BLaER1 (cell line): ENCODE data around the gene IL27RA.

Experiments
- H3K27ac ChIP-seq: shearing (Covaris generic); formaldehyde crosslinking; 2 replicates; pipeline ENCODE4 v1.8.1; 2022
- H3K27me3 ChIP-seq: shearing (Covaris generic); formaldehyde crosslinking; 2 replicates; pipeline ENCODE4 v1.8.1; 2022
- H3K36me3 ChIP-seq: shearing (Covaris generic); formaldehyde crosslinking; 2 replicates; pipeline ENCODE4 v1.8.1; 2022
- H3K4me1 ChIP-seq: shearing (Covaris generic); formaldehyde crosslinking; 2 replicates; pipeline ENCODE4 v1.8.1; 2022
- H3K4me2 ChIP-seq: shearing (Covaris generic); formaldehyde crosslinking; 2 replicates; pipeline ENCODE4 v1.8.1; 2022
- H3K4me3 ChIP-seq: shearing (Covaris generic); formaldehyde crosslinking; 2 replicates; pipeline ENCODE4 v1.8.1; 2022
- H3K9ac ChIP-seq: shearing (Covaris generic); formaldehyde crosslinking; 2 replicates; pipeline ENCODE4 v1.8.1; 2022
- H3K9me3 ChIP-seq: shearing (Covaris generic); formaldehyde crosslinking; 2 replicates; pipeline ENCODE4 v1.8.1; 2022
- H4K20me1 ChIP-seq: shearing (Covaris generic); formaldehyde crosslinking; 2 replicates; pipeline ENCODE4 v1.8.1; 2022
- Cebpa-rat ChIP-seq: shearing (Covaris generic); IDR thresholded peaks from 2 replicates; pipeline ENCODE4 v1.8.1; 2022

Gene IL27RA

DNA sequence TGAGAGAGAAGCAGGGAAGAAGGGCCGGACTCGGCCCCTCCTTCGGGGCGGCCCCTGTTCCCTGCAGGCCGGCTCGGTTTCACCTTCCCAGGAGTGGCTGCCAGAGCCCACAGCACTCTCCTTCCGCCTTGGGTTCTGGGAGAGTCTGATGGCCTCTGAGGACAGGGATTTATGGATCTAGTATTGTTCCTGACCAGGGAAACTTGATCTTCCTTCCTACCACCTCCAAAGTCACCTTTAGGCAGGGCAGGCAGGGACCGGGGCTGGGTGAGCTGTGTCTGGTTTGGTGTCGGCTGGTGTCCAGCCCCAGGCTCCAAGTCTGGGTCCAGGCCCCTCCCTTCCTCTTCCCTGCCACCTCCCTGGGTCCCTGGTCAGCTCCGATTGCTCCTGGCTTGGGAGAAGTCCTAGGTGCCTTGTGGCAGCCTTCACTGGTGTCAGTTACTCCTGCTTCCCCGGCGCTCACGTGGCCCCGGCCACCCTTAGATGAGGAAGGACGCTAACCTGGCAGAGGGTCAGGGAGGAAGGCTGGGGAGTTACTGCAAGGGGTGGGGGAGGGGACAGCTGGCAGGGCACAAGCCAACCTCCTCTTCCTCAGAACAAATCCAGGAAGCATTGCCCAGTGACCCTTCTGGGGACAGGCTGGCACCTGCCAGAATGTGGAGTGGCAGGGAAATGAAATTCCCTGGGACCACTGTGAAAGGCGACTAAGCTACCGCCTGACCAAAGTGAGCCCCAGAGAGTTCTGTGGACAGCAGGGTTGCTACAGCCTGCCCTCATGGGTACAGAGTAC lies 44.3 kb upstream of the IL27RA start:
- Histone ChIP-seq H3K4me3 (peak overlapping the region; percentile 62), H3K36me3 (peaks cover 22% of the 10 kb centered on the region), H4K20me1 (no peaks in the 10 kb centered on the region), H3K27me3 (no peaks in the 10 kb centered on the region), H3K9ac (peak overlapping the region; percentile 83), H3K4me1 (peaks cover 93% of the 10 kb centered on the region), H3K9me3 (no peaks in the 10 kb centered on the region), H3K4me2 (peak overlapping the region; percentile 100), H3K27ac (peak overlapping the region; percentile 98)
- TF ChIP-seq Cebpa-rat: no peak

DNA sequence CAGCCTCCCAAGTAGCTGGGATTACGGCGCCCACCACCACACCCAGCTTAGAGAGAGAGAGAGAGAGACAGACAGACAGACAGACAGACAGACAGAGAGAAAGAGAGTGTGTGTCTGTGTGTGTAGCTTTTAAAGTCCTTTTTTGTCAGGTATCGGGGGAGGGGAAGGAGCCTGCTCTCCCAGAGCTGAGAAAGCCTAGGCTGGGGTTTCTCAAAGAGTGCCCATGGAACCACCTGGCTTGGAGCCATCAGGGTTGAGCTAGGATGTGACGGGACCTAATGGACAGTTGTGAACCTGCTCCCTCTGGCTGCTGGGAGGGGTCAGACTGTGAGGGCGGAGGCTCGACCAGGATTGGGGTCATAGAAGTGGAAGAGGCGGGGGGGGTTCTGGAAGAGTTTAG lies 42.1 kb upstream of the IL27RA start:
- H3K27ac ChIP-seq: peak overlapping the region; percentile 49; the same call in 1 of the 2 replicates
- peaks cover 28% of the 10 kb centered on the region for H3K36me3 ChIP-seq
- TF ChIP-seq Cebpa-rat: no peak
- H3K27me3 ChIP-seq: no peaks in the 10 kb centered on the region
- no peak overlapping the region; the same call in 1 of the 2 replicates for H3K4me2 ChIP-seq
- H3K4me1 ChIP-seq: peaks cover 78% of the 10 kb centered on the region
- H3K4me3 ChIP-seq: no peak overlapping the region
- 0 out of 2 replicates have a peak overlapping the region, but pooled peaks have one; percentile 19 for H3K9ac ChIP-seq
- H4K20me1 ChIP-seq: no peaks in the 10 kb centered on the region
- H3K9me3 ChIP-seq: no peaks in the 10 kb centered on the region

DNA sequence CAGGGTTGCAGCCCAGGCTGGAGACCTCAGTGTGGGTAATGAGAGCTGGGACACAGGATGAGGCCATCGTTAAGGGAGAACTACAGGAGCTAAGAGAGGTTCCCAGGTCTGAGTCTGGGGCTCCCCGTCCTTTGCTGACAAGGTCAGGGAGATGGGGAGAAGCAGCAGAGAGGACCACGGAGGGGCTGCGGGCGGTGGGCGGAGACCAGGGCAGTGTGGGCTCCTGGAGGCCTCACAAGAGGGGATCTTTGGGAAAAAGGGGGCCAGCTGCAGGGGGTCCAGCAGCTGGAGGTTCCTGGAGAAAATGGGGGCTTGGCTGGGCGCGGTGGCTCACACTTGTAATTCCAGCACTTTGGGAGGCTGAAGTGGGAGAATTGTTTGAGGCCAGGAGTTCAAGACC lies 41.5 kb upstream of the IL27RA start:
- no peak overlapping the region; the same call in 1 of the 2 replicates for H3K4me2 ChIP-seq
- H4K20me1 ChIP-seq: no peaks in the 10 kb centered on the region
- H3K9ac ChIP-seq: no peak overlapping the region
- H3K27ac ChIP-seq: 0 out of 2 replicates have a peak overlapping the region, but pooled peaks have one; percentile 30
- H3K27me3 ChIP-seq: no peaks in the 10 kb centered on the region
- no peak overlapping the region for H3K4me3 ChIP-seq
- no peaks in the 10 kb centered on the region for H3K9me3 ChIP-seq
- H3K4me1 ChIP-seq: peaks cover 72% of the 10 kb centered on the region
- peaks cover 30% of the 10 kb centered on the region for H3K36me3 ChIP-seq
- no peak for TF ChIP-seq Cebpa-rat

DNA sequence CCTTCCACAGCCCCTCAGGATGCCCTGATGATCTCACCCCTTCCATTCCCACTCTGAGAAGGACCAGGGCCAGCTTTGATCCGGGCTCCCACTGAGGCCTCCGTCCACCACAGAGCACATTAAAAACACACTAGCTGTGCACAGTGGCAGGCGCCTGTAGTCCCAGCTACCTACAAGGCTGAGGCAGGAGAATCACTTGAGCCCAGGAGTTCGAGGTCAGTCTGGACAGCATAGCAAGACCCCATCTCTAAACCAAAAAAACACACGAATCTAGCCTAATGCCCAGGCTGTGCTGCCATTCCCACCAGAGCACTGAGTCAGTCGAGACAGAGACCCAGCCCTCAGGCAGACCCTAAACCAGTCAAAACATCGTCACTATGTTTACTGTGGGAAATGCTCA lies 39.5 kb upstream of the IL27RA start:
- Histone ChIP-seq H3K36me3 (peaks cover 46% of the 10 kb centered on the region), H3K27ac (no peak overlapping the region), H3K9me3 (no peaks in the 10 kb centered on the region), H3K27me3 (no peaks in the 10 kb centered on the region), H3K4me2 (no peak overlapping the region), H4K20me1 (no peaks in the 10 kb centered on the region), H3K4me1 (peaks cover 56% of the 10 kb centered on the region), H3K9ac (no peak overlapping the region), H3K4me3 (no peak overlapping the region)
- no peak for TF ChIP-seq Cebpa-rat

DNA sequence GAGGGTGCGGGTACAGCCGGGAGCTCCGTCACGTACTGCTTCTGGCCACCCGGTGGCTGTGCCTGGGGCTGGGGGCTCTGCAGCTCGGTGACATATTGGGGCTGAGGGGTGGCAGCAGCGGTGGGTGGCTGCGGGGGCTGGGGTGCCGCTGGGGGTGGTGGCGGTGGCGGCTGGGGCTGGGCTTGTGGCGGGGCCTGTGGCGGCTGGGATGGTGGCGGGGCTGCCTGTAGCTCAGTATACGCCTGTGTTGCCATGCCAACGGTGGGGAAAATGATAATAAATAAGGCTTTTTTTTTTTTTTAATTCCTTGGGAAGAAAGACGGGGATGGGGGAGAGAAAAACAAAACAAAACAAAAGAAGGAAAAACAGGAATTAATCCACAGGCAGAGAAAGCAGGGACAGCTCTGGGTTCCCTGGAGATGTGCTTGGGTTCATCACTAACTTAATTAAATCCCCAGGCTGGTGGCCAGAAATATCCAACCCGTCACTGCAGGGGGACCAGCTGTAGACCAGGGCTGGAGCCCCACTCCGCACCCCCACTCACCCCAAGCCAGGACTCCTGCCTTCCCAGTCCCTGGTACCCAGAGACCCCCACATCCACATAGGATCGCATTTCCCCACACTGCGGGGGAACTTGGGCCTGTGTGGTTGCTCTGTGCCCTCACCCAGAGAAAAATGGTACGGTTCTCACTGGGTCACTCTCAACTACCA lies 37.8 kb upstream of the IL27RA start:
- H3K9me3 ChIP-seq: peaks cover 2% of the 10 kb centered on the region; the same call in 1 of the 2 replicates
- H4K20me1 ChIP-seq: no peaks in the 10 kb centered on the region
- 0 out of 2 replicates have a peak overlapping the region, but pooled peaks have one; percentile 19 for H3K9ac ChIP-seq
- H3K4me2 ChIP-seq: peak overlapping the region; percentile 18; the same call in 1 of the 2 replicates
- H3K36me3 ChIP-seq: peaks cover 58% of the 10 kb centered on the region
- peaks cover 49% of the 10 kb centered on the region for H3K4me1 ChIP-seq
- peak overlapping the region; percentile 62 for H3K27ac ChIP-seq
- TF ChIP-seq Cebpa-rat: no peak
- no peak overlapping the region for H3K4me3 ChIP-seq
- no peaks in the 10 kb centered on the region for H3K27me3 ChIP-seq

DNA sequence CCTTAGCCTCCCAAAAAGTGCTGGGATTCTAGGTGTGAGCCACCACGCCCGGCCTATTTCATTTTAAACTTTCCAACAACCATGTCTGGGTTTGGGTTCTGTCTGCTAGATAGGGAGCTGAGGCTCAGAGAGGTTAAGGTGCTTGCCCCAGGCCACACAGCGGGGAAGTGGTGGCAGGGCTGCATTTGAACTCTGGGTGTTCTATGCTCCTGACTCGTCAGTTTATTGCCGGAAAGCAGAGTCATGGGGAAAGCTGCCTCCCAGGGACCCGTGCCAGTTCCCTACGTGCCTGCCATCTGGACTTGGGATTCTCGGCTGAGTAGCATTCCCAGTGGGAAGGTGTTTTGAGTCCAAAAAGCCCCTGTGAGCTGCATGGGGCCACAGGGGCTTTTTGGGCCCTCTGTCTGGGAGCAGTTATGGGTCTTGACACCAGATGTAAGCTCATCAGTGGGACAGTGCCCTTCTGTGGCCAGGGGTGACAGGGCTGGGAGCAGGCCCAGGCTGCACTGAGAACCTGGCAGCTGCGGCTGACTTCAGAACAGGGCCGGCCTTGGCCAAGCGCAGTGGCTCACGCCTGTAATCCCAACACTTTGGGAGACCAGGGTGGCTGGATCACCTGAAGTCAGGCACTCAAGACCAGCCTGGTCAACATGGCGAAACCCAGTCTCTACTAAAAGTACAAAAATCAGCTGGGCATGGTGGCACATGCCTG lies 36.4 kb upstream of the IL27RA start:
- Histone ChIP-seq H3K36me3 (peaks cover 69% of the 10 kb centered on the region), H3K4me2 (no peak overlapping the region), H4K20me1 (no peaks in the 10 kb centered on the region), H3K4me1 (peaks cover 39% of the 10 kb centered on the region), H3K4me3 (no peak overlapping the region), H3K27ac (0 out of 2 replicates have a peak overlapping the region, but pooled peaks have one; percentile 2), H3K27me3 (no peaks in the 10 kb centered on the region), H3K9me3 (peaks cover 12% of the 10 kb centered on the region), H3K9ac (no peak overlapping the region)
- no peak for TF ChIP-seq Cebpa-rat

DNA sequence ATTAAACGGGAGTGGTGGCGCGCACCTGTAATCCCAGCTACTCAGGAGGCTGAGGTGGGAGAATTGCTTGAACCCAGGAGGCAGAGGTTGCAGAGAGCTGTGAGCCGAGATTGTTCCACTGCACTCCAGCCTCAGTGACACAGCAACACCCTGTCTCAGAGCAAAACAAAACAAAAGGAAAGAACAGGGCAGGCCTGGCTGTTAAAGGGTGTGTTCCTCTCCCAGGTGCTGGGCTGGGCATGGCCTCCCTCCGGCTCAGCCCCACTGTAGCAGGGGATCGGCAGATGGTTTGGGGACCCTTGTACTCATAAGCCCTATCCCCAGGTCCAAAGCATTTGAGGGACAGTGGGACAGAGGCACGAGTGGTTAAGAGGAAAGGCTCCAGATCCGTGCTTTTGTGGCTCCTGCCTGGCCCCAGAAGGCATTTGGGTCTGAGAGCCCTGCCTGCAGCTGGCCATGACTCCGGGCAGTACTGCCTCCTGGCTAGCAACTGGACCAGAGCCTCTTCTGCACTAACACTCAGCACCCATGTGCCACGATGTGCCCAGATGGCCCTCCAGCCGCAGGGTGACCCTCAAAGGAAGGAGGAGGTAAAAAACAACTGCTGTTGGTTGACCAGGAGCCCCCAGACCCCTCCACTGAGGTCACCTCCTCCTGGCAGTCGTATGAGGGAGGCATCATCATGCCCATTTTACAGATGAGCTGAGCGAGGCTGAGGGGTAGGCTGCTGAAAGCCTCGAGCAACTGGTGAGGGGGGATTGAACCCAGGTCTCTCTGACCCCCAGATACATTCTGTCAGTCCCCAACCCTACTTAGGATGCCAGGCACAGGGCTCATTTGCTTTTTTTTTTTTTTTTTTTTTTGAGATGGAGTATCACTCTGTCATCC lies 35.4 kb upstream of the IL27RA start:
- no peak overlapping the region for H3K4me3 ChIP-seq
- no peak for TF ChIP-seq Cebpa-rat
- H3K9me3 ChIP-seq: peaks cover 12% of the 10 kb centered on the region
- H3K36me3 ChIP-seq: peaks cover 64% of the 10 kb centered on the region
- no peaks in the 10 kb centered on the region for H3K27me3 ChIP-seq
- H3K27ac ChIP-seq: no peak overlapping the region
- H3K4me1 ChIP-seq: peaks cover 42% of the 10 kb centered on the region
- H3K4me2 ChIP-seq: no peak overlapping the region
- no peak overlapping the region for H3K9ac ChIP-seq
- no peaks in the 10 kb centered on the region for H4K20me1 ChIP-seq

DNA sequence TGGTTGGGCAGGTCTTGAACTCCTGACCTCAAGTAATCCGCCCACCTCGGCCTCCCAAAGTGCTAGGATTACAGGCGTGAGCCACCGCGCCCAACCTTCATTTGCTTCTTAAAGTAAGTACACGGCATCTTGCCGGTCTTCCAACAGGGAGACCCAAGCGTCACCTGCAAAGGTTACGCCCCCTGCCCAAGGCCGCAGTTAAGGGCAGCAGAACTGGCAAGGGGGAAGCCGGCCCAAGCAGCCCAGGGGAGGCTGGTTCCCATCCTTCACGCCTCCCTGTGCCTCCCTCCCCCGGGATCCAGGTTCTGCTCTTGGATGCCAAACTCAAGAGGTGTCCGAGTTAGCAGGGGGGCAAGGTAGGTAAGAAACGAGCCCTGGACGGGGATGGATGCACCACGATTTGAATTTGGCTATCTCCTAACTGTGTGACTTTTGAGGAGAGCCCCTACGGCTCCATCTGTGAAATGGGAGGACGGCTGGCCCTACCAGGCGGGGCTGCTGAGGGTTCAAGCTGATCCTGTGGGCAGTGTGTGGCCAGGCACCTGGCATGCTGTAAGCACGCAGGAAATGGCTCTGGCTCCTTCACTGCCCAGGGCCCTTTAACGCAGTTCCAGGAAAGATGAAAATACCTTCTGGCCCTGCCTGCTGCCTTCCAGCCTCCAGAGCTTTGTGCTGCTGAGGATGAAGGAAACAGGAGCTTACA lies 34.5 kb upstream of the IL27RA start:
- H3K36me3 ChIP-seq: peaks cover 55% of the 10 kb centered on the region
- H3K9me3 ChIP-seq: peaks cover 12% of the 10 kb centered on the region
- no peaks in the 10 kb centered on the region for H4K20me1 ChIP-seq
- H3K4me2 ChIP-seq: no peak overlapping the region
- TF ChIP-seq Cebpa-rat: no peak
- peak overlapping the region; percentile 26; the same call in 1 of the 2 replicates for H3K27ac ChIP-seq
- 0 out of 2 replicates have a peak overlapping the region, but pooled peaks have one; percentile 15 for H3K9ac ChIP-seq
- H3K27me3 ChIP-seq: no peaks in the 10 kb centered on the region
- H3K4me1 ChIP-seq: peaks cover 42% of the 10 kb centered on the region
- H3K4me3 ChIP-seq: no peak overlapping the region
